HepG2 (cell line): Measurements from ENCODE around the gene CALR. TPM values are rescaled to one million over a fixed set of nuclear protein-coding genes. Genes with fewer than 3 reads are reported as not detected.
"Not testable (repeated sequence)": the region's sequence is repeated elsewhere in the genome, so short reads cannot be mapped to it uniquely, and the experiment has no call there.

Experiments used
- ATAC-seq: fragments of 200-7000 bp; cut with Tn5 transposase; 3 replicates; pipeline ENCODE4 v1.9.1; 2020; ENCODE audit warnings: mild to moderate bottlenecking, moderate library complexity
- BruUV-seq: library from RNA; stranded (reverse); fragments of 400-500 nt; replicated peaks from 2 replicates; lab custom pipeline; 2021; lab: Mats Ljungman, UMichigan
- CTCF ChIA-PET: fragments of 300-600 bp; formaldehyde crosslinking; extraction: SDS; loops from one replicate; lab custom pipeline; 2021; ENCODE audit warnings: low total read pairs, inconsistent platforms, low intra/inter-chr PET ratio; lab: Yijun Ruan, JAX
- POLR2A ChIA-PET: fragments of 350-600 bp; sonication (Branson Sonifier 250); formaldehyde crosslinking; loops from one replicate; lab custom pipeline; 2020; ENCODE audit warnings: antibody characterized with exemption, inconsistent platforms; lab: Yijun Ruan, JAX
- DNase-seq: peaks from one replicate; pipeline ENCODE4 v3.0.0-alpha.2; 2015; ENCODE audit warnings: low spot score
- FAIRE-seq: peaks from 3 replicates; lab custom pipeline; 2011; peaks lifted over from hg19 to GRCh38; lab: Jason Lieb, UNC
- H2AFZ ChIP-seq: one replicate; pipeline ENCODE4 v1.6.1; 2011; ENCODE audit warnings: low read length, inconsistent platforms
- H3K27ac ChIP-seq: fragments of 300-600 bp; 3 replicates; pipeline ENCODE4 v1.8.0; 2011; ENCODE audit warnings: mixed run types, mild to moderate bottlenecking, mixed read lengths, low read length, inconsistent platforms; ENCODE audit not compliant: insufficient read depth; ENCODE audit errors: extremely low read length
- H3K27me3 ChIP-seq, 2 experiments: fragments of 200-600 bp in 1 of 2; 2 replicates in 1 of 2; 3 replicates in 1 of 2; pipeline versions ENCODE4 v1.6.0 to v1.8.0; 2011; ENCODE audit warnings: low read length in 2 of 2, mild to moderate bottlenecking in 2 of 2, moderate library complexity in 2 of 2, inconsistent platforms in 1 of 2; ENCODE audit not compliant: insufficient read depth in 2 of 2, control insufficient read depth in 1 of 2
- H3K36me3 ChIP-seq, 2 experiments: fragments of 200-600 bp in 1 of 2; replicated peaks in 1 of 2; 2 replicates in 1 of 2; 3 replicates in 1 of 2; pipeline versions ENCODE4 v1.5.1 to v1.8.0; 2011; ENCODE audit warnings: low read length in 2 of 2, inconsistent platforms in 1 of 2; ENCODE audit not compliant: insufficient read depth in 2 of 2, control insufficient read depth in 1 of 2
- H3K4me1 ChIP-seq: 2 replicates; pipeline ENCODE4 v1.5.1; 2012; ENCODE audit warnings: low read length, inconsistent platforms; ENCODE audit not compliant: insufficient read depth
- H3K4me2 ChIP-seq: 2 replicates; pipeline ENCODE4 v1.6.0; 2011; ENCODE audit warnings: low read depth, low read length, inconsistent platforms
- H3K4me3 ChIP-seq, 3 experiments: fragments of 200-600 bp in 1 of 3; sonication (generic), shearing (Covaris generic) in 1 of 3; replicated peaks in 1 of 3; 2 replicates each; pipeline ENCODE4 v1.5.1; 2011 to 2016; ENCODE audit warnings: low read length in 3 of 3, inconsistent platforms in 2 of 3, low read depth in 2 of 3, mild to moderate bottlenecking in 2 of 3, control low read depth in 1 of 3, mixed read lengths in 1 of 3; ENCODE audit not compliant: insufficient read depth in 1 of 3
- H3K79me2 ChIP-seq: one replicate; pipeline ENCODE4 v1.6.1; 2011; ENCODE audit warnings: low read length, inconsistent platforms; ENCODE audit not compliant: insufficient read depth
- H3K9ac ChIP-seq: 2 replicates; pipeline ENCODE4 v1.6.0; 2011; ENCODE audit warnings: mild to moderate bottlenecking, low read depth, low read length, inconsistent platforms; ENCODE audit not compliant: insufficient read depth
- H3K9me3 ChIP-seq: 2 replicates; pipeline ENCODE4 v1.5.1; 2012; ENCODE audit warnings: mild to moderate bottlenecking, low read length
- H4K20me1 ChIP-seq: 2 replicates; pipeline ENCODE4 v1.6.0; 2011; ENCODE audit warnings: inconsistent platforms, mild to moderate bottlenecking, low read length, moderate library complexity; ENCODE audit not compliant: insufficient read depth
- KDM2A ChIP-seq: sonication (generic); formaldehyde crosslinking; IDR thresholded peaks from 2 replicates; pipeline ENCODE4 v1.4.0; 2020; ENCODE audit warnings: low read depth, missing genetic modification reagents, borderline replicate concordance
- RBM22 ChIP-seq: fragments of 200-400 bp; formaldehyde crosslinking; optimal IDR thresholded peaks from 2 replicates; pipeline ENCODE3; 2017; ENCODE audit warnings: mild to moderate bottlenecking, low read length, moderate library complexity
- ZNF121 ChIP-seq: sonication (generic); formaldehyde crosslinking; IDR thresholded peaks from 2 replicates; pipeline ENCODE4 v1.5.0; 2020; ENCODE audit warnings: mild to moderate bottlenecking, missing genetic modification reagents
- WGBS: methylation state at CpG from one replicate; pipeline ENCODE4 v1.1.6; 2017; ENCODE audit warnings: low lambda C conversion rate; 5-methylcytosine and 5-hydroxymethylcytosine counted together
- in situ Hi-C: cut with HindIII; loops from 2 replicates; pipeline ENCODE4 v1.10.0; 2017; ENCODE audit warnings: low pct_unique_long_range_greater_than_20kb; ENCODE audit not compliant: extremely low pct_ligation_motif_present
- intact Hi-C: fragments of 100-400 bp; cut with micrococcal nuclease; formaldehyde crosslinking; loops from one replicate; pipeline ENCODE4 v1.10.0; 2022; ENCODE audit not compliant: unreplicated experiment
- polyA plus RNA-seq, 8 experiments: library from polyadenylated mRNA; depleted of rRNA in 3 of 8; stranded (reverse) in 7 of 8; unstranded in 1 of 8; fragments of >200 nt; fragmentation: Illumina TruSeq in 4 of 8; extraction: Trizol in 4 of 8; gene quantifications; 2 replicates each; pipeline versions ENCODE4 v1.2.1 to v1.2.3, GENCODE V29; 2011 to 2016; ENCODE audit warnings: low read depth in 4 of 8, missing spikeins in 1 of 8, mixed read lengths in 1 of 8; ENCODE audit not compliant: insufficient read depth in 1 of 8
- total RNA-seq, 5 experiments: library from RNA; depleted of rRNA; stranded (reverse); fragments of >200 nt; fragmentation: Illumina TruSeq; extraction: Trizol; gene quantifications; 2 replicates each; pipeline ENCODE4 v1.2.3, GENCODE V29; 2016; ENCODE audit warnings: low read depth in 1 of 5

CALR gene
- total and polyA plus RNA-seq, 2 of the 13 experiments (the other 11 are each of a cell fraction or from before 2014, with no cell fraction given) = 898 to 934 TPM

DNA sequence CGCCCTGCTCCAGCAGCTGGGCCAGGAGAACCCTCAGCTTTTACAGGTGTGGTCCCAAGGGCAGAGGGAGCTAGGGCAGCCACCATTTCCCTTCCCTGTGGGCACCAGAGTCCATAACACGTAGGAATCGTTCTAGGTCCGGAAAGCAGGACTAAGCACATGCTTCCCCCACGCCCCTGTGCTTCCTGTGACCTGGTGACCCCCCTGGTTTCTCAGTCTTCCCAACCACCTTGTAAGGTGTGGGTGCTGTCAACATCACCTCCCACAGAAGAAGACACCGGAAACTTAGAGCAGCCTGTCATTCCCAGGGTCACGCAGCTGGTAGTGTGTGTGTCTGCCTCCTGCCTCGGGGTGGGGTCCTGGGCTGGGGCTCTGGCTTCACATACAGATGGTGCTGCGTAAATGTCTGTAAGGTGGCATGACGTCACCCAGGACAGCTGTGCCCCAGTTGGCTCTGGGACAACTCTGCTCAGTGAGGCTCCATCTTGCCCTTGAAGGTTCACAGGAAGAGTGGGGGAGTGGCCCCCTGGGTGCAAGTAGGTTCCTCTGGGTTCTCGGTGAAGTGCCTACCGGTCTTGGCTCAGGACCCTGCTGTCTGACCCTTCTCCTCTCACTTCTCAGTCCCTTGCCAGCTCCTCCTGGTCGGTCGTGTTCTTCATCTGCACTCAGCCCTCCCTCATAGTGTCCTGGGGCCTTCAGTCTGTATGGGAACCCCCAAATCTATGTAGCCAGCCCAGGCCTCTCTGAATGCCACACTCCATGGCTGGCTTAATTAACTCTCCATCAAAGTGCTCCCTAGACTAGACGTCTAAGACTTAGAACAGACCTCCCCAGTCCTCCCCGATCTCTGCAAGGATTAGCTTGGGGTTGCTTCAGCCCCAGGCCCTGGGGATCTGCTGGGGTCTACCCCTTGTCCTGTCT lies 11.2 kb downstream of the CALR start:
- Histone ChIP-seq H3K36me3 (peaks cover 34 to 58% of the 10 kb centered on the region in 2 experiments; a peak in 4 of 5 replicates), H3K4me3 (no peak overlapping the region)
- peak; percentile 55 for TF ChIP-seq RBM22
- no peak for TF ChIP-seq KDM2A
- TF ChIP-seq, all 625 proteins: peak for 1
- ChIA-PET CTCF (no interaction called here), POLR2A (no interaction called here)
- Histone ChIP-seq H3K27me3 (no peaks in the 10 kb centered on the region; a peak in 1 of 5 replicates), H3K9me3 (no peaks in the 10 kb centered on the region), H4K20me1 (no peaks in the 10 kb centered on the region; the same call in 1 of the 2 replicates), H3K79me2 (peaks cover 20% of the 10 kb centered on the region), H3K4me2 (no peak overlapping the region), H3K9ac (no peak overlapping the region), H3K27ac (no peak overlapping the region), H3K4me1 (peaks cover 24% of the 10 kb centered on the region), H2AFZ (no peak overlapping the region)
- 98% methylated on average over 15 of the region's 16 CpGs for WGBS
- in situ Hi-C loops = no loop called here
- no peak for ATAC-seq
- no TSS peak for BruUV-seq
- no peak for FAIRE-seq
- DNase-seq = no peak
- intact Hi-C loops = no loop called here

GRCh38 chr19:12952050-12952449 lies 13.6 kb downstream of the CALR start:
- CTCF ChIA-PET, in situ Hi-C loops, DNase-seq, H3K27me3 ChIP-seq, BruUV-seq, H3K27ac ChIP-seq, H3K9me3 ChIP-seq, POLR2A ChIA-PET, H3K4me3 ChIP-seq, H3K9ac ChIP-seq, FAIRE-seq, intact Hi-C loops, H2AFZ ChIP-seq, H4K20me1 ChIP-seq, ATAC-seq, H3K4me2 ChIP-seq: not testable (repeated sequence)
- Histone ChIP-seq H3K79me2 (peaks cover 30% of the 10 kb centered on the region), H3K4me1 (peaks cover 32% of the 10 kb centered on the region), H3K36me3 (peaks cover 34 to 56% of the 10 kb centered on the region in 2 experiments; a peak in 4 of 5 replicates)
- peak; percentile 62; the same call in 1 of the 2 replicates for TF ChIP-seq ZNF121 (CRISPR knock-in tag)
- WGBS = 97% methylated on average over 5 of the region's 6 CpGs
